Measurements from ENCODE around the gene KCNK1.

The KCNK1 gene

DNA sequence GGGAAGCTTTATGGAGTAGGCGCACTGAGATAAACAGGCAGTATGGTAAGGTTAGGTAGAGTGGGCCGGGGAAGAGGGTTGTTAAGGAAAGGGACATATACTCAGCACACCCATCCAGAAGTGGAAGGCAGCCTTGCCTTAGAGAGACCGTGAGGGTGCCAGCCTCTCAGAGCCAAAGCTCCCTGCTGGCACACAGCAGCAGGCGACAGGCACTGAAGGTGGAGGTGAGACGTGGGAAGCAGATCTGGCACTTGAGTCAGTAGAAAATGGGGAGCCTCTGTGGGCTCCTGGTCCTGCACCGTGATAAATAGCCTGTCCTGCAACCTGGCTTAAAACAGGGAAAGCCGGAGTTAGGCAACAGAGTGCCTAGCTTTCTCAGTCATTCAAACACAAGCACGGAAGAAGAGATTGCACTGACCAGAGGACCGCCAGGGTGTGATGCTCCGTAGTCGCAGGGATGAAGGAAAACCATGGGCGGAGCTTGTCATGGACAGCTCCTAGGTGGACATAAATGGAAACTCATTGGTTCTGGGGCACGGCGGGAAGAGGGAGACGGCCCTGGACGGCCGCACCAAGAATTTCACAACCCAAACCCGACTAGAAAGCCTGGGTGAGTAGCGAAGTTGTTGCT is 15.5 kb downstream of the KCNK1 start:
- TF ChIP-seq, protein P1, sequence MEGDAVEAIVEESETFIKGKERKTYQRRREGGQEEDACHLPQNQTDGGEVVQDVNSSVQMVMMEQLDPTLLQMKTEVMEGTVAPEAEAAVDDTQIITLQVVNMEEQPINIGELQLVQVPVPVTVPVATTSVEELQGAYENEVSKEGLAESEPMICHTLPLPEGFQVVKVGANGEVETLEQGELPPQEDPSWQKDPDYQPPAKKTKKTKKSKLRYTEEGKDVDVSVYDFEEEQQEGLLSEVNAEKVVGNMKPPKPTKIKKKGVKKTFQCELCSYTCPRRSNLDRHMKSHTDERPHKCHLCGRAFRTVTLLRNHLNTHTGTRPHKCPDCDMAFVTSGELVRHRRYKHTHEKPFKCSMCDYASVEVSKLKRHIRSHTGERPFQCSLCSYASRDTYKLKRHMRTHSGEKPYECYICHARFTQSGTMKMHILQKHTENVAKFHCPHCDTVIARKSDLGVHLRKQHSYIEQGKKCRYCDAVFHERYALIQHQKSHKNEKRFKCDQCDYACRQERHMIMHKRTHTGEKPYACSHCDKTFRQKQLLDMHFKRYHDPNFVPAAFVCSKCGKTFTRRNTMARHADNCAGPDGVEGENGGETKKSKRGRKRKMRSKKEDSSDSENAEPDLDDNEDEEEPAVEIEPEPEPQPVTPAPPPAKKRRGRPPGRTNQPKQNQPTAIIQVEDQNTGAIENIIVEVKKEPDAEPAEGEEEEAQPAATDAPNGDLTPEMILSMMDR (IDR thresholded peaks at IDR 0.05; ENCODE audit: control insufficient read depth, insufficient read depth, low read depth, low read length, missing control alignments): no peak
- H3K4me3 ChIP-seq (ENCODE audit: control insufficient read depth, low read depth, low read length): no peak overlapping the region
- no peak for DNase-seq (ENCODE audit: low read depth)

DNA sequence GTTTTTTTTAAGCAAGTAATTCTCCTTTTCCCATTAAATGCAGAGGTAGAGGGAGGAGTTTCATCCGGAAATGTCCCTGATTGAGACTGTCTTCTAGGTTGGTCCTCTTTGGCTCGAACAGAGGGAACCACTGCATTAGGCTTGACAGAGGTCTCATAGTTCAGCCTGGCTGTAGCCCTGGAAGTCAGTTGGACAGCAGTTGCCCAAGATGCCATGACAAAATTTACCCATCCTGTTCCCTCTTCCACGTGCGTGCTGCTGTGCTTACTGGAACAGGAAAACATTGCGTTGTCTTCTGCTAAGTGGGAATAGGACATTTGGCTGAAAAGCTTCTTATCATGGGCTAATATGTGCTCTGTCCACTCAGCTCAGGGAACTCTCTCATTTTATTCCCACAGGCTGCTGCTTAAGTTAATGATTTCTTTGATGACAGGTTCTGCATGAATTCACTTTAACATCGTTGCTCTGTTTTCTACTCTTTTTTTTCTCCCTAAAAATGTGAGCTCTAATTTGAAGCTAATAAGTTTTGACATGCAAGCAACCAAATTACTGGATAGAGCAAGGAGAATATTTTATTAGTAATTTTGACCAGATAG is 18.0 kb downstream of the KCNK1 start:
- no peak for DNase-seq (ENCODE audit: low read depth)
- TF ChIP-seq, protein P1 (IDR thresholded peaks at IDR 0.05; ENCODE audit: control insufficient read depth, insufficient read depth, low read depth, low read length, missing control alignments): no peak
- no peak overlapping the region for H3K4me3 ChIP-seq (ENCODE audit: control insufficient read depth, low read depth, low read length)

DNA sequence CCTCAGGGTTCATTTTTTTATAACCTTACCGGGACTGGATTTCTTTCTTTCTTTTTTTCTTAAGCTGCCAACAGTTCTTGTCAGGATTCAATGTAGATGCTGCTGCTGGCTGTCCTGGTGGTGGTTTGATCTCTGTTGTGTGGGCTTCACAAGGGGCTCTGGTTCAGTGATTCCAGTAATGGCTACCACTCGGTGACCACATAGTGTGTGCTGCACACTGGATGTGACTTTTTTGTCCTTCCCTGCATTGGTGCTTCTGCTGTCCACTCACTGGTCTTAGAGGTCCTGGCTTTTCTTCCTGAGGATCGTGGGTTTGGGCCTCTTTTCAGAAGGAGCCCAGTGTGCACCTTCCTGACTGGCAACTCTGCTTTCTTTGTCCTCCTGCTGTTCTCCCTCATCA is 18.5 kb downstream of the KCNK1 start:
- TF ChIP-seq, protein P1 (IDR thresholded peaks at IDR 0.05; ENCODE audit: control insufficient read depth, insufficient read depth, low read depth, low read length, missing control alignments): no peak
- no peak overlapping the region for H3K4me3 ChIP-seq (ENCODE audit: control insufficient read depth, low read depth, low read length)

DNA sequence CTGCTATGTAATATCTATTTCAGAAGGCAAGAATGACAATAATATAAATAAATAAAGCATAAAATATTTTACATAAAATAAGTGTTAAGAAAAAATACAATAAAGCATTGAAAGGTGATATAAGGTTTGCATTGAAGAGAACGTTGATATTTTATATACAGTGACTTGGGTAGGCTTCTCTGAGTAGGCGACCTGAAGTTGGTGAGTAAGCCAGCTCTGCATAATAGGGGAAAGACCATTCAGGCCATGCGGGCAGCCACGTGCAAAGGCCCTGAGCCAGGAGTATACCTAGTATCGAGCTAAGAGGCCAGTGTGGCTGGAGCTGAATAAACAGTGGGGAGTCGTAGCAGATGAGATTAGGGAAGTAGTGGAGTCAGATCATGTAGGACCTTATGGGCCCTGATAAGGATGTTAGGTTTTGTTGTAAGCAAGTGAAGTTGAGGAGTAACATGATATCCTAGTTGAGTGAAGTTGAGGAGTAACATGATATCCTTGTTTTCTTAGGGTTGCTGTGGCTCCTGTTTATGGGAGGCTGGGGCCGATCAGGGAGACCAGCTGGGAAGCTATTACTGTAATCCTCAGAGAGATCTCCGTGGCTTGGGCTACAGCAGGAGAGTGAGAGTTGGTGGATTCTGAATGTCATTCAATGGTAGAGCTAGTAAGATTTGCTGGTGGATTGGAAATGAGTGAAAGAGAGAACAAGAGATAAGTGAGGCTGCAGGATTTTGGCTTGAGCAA is 22.0 kb downstream of the KCNK1 start:
- peak; percentile 20 for DNase-seq (ENCODE audit: low read depth)
- no peak overlapping the region for H3K4me3 ChIP-seq (ENCODE audit: control insufficient read depth, low read depth, low read length)
- TF ChIP-seq, protein P1 (IDR thresholded peaks at IDR 0.05; ENCODE audit: control insufficient read depth, insufficient read depth, low read depth, low read length, missing control alignments): no peak

More for the DNA sequence above, 18.5 kb downstream of the KCNK1 start:
- no peak for DNase-seq (ENCODE audit: low read depth)

DNA sequence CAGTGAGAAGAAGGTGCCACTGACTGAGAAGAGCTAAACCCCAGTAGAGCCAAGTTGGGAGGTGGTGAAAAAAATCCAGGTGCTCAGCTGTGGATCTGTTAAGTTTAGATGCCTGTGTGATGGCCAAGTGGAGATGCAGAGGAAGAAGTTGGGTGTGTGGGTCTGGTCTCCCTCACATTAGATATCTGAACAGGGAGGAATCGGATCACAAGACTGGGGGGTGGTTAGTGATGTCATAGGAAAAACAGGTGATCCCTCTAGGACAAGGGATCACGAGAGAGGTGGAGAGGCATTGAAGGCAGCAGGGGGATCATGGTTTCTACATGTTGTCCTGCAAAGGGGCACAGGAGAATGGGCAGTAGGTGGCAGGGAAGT is 22.6 kb downstream of the KCNK1 start:
- TF ChIP-seq, protein P1 (IDR thresholded peaks at IDR 0.05; ENCODE audit: control insufficient read depth, insufficient read depth, low read depth, low read length, missing control alignments): no peak
- DNase-seq (ENCODE audit: low read depth): no peak
- no peak overlapping the region for H3K4me3 ChIP-seq (ENCODE audit: control insufficient read depth, low read depth, low read length)

DNA sequence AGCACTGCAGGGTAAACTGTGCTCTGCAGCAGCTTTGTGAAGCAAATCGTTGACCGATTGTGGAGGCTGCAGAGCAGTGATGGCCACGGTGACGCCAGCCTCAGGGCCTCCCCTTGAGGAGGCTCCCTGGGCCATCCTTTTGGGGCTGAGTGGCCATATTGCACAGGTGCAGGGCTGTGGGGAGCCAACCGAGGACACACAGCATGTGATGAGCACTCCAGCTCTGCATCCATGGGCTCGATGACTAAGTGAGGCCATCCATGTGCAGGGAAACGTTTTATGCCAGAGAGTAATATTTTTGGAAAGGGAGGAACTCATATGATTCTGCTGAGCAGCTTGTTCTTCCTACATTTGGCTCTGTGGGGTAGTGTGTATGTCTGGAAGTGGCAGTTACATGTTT is 24.6 kb downstream of the KCNK1 start:
- TF ChIP-seq, protein P1 (IDR thresholded peaks at IDR 0.05; ENCODE audit: control insufficient read depth, insufficient read depth, low read depth, low read length, missing control alignments): no peak
- DNase-seq (ENCODE audit: low read depth): no peak
- no peak overlapping the region for H3K4me3 ChIP-seq (ENCODE audit: control insufficient read depth, low read depth, low read length)
